NCI-H2227 (cell line): ENCODE data around the gene SLC66A1.

Source experiments
- DNase-seq: peaks from one replicate; lab custom pipeline; 2025; ENCODE audit not compliant: unreplicated experiment; lab: John Stamatoyannopoulos, UW

SLC66A1 gene

GRCh38 chr1:19342062-19342750 is 30.1 kb downstream of the SLC66A1 start:
- DNase-seq: no peak

- DNase-seq: no peak
These were observed 30.9 kb downstream of the SLC66A1 start for GRCh38 chr1:19342894-19343616.

GRCh38 chr1:19343617-19344350 is 31.7 kb downstream of the SLC66A1 start:
- no peak for DNase-seq

- DNase-seq: peak; percentile 42
These were observed 32.3 kb downstream of the SLC66A1 start for GRCh38 chr1:19344372-19344810.

- no peak for DNase-seq
These were observed 32.7 kb downstream of the SLC66A1 start for GRCh38 chr1:19344831-19345230.

GRCh38 chr1:19345391-19345790 is 33.3 kb downstream of the SLC66A1 start:
- no peak for DNase-seq

- DNase-seq: no peak
These were observed 33.9 kb downstream of the SLC66A1 start for GRCh38 chr1:19346026-19346425.

- DNase-seq: no peak
These were observed 35.5 kb downstream of the SLC66A1 start for GRCh38 chr1:19347533-19348172.

- DNase-seq: no peak
These were observed 36.5 kb downstream of the SLC66A1 start for GRCh38 chr1:19348441-19349198.

- DNase-seq: no peak
These were observed 37.9 kb downstream of the SLC66A1 start for GRCh38 chr1:19349999-19350398.

- DNase-seq: no peak
These were observed 38.4 kb downstream of the SLC66A1 start for GRCh38 chr1:19350566-19350965.

GRCh38 chr1:19351873-19352272 is 39.7 kb downstream of the SLC66A1 start:
- DNase-seq: no peak

GRCh38 chr1:19352839-19353238 is 40.7 kb downstream of the SLC66A1 start:
- DNase-seq: no peak

- no peak for DNase-seq
These were observed 41.5 kb downstream of the SLC66A1 start for GRCh38 chr1:19353596-19353995.

- DNase-seq: no peak
These were observed 42.4 kb downstream of the SLC66A1 start for GRCh38 chr1:19354531-19354981.

GRCh38 chr1:19356266-19356665 is 44.1 kb downstream of the SLC66A1 start:
- no peak for DNase-seq

GRCh38 chr1:19357299-19357986 is 45.3 kb downstream of the SLC66A1 start:
- DNase-seq: no peak

- no peak for DNase-seq
These were observed 46.6 kb downstream of the SLC66A1 start for GRCh38 chr1:19358710-19359109.

GRCh38 chr1:19359357-19359756 is 47.2 kb downstream of the SLC66A1 start:
- no peak for DNase-seq

GRCh38 chr1:19360016-19360415 is 47.9 kb downstream of the SLC66A1 start:
- no peak for DNase-seq
